Mucosa of stomach (tissue), 1 donor: Measurements from ENCODE around the gene GYPB.
"Not testable (repeated sequence)": the region's sequence is repeated elsewhere in the genome, so short reads cannot be mapped to it uniquely, and the experiment has no call there.

Experiments used
- H3K27me3 ChIP-seq: one replicate; pipeline ENCODE4 v1.7.0; 2013; ENCODE audit warnings: mild to moderate bottlenecking, low read length; ENCODE audit not compliant: control insufficient read depth, insufficient read depth
- H3K36me3 ChIP-seq: one replicate; pipeline ENCODE4 v1.7.0; 2013; ENCODE audit warnings: low read length; ENCODE audit not compliant: control insufficient read depth, insufficient read depth
- H3K4me1 ChIP-seq: one replicate; pipeline ENCODE4 v1.7.0; 2013; ENCODE audit warnings: mild to moderate bottlenecking, low read length; ENCODE audit not compliant: control insufficient read depth, insufficient read depth
- H3K4me3 ChIP-seq: one replicate; pipeline ENCODE4 v1.7.0; 2013; ENCODE audit warnings: low read length
- H3K9ac ChIP-seq: one replicate; pipeline ENCODE4 v1.7.0; 2013; ENCODE audit warnings: mild to moderate bottlenecking, low read length, moderate library complexity
- H3K9me3 ChIP-seq: one replicate; pipeline ENCODE4 v1.7.0; 2013; ENCODE audit warnings: mild to moderate bottlenecking, low read length, moderate library complexity; ENCODE audit not compliant: control insufficient read depth
- donor health status: Pancreatic carcinoma.

Gene GYPB

DNA sequence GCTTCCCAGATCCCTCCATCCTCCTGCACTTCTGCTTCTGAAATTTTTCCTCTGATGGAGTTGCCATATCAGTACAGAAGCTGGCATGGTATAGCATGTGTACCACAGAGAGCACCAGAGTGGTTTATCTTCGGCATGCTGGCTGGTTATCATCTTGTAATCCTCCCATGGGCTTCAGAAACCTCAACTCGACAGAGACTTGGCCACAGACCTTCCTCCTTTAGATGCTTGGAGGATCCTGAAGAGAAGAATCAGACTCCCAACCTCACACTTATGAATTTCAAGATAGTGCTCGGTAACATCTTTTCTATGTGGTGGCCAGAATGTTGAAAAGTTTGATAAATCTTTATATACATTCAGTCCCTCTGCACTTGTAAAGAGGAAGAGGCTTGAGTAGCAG lies 63.9 kb downstream of the GYPB start:
- not testable (repeated sequence) for H3K9ac ChIP-seq, H3K9me3 ChIP-seq, H3K27me3 ChIP-seq, H3K4me3 ChIP-seq, H3K36me3 ChIP-seq, H3K4me1 ChIP-seq

DNA sequence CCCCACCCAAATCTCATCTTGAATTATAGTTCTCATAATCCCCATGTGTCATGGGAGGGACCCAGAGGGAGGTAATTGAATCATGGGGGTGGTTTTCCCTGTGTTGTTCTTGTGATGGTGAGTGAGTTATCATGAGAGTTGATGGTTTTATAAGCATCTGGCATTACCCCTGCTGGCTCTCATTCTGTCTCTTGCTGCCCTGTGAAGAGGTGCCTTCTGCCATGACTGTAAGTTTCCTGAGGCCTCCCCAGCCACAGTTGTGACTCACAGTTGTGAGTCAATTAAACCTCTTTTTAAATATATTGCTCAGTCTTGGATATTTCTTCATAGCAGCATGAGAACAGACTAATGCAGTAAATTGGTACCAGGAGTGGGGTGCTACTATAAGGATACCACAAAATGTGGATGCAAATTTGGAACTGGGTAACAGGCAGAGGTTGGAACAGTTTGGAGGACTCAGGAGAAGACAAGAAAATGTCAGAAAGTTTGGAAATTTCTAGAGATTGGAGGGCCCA lies 67.7 kb downstream of the GYPB start:
- not testable (repeated sequence) for H3K9me3 ChIP-seq, H3K9ac ChIP-seq

DNA sequence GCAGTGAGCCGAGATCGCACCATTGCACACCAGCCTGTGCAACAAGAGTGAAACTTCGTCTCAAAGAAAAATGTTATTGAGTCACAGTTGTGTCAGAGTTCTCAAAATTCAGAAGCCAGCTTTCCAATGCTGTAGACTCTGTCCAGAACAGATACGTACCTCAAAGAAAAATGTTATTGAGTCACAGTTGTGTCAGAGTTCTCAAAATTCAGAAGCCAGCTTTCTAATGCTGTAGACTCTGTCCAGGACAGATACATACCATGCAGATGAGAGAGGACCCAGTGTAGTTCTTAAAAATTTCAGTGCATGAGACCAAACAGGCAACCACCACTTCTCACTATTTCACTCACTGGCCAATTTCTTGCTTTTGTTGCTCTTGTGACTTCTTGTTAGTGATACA lies 68.2 kb downstream of the GYPB start:
- H3K27me3 ChIP-seq, H3K4me3 ChIP-seq, H3K9me3 ChIP-seq, H3K36me3 ChIP-seq, H3K4me1 ChIP-seq, H3K9ac ChIP-seq: not testable (repeated sequence)

More for the DNA sequence above, 67.7 kb downstream of the GYPB start:
- not testable (repeated sequence) for H3K27me3 ChIP-seq, H3K36me3 ChIP-seq, H3K4me1 ChIP-seq, H3K4me3 ChIP-seq

DNA sequence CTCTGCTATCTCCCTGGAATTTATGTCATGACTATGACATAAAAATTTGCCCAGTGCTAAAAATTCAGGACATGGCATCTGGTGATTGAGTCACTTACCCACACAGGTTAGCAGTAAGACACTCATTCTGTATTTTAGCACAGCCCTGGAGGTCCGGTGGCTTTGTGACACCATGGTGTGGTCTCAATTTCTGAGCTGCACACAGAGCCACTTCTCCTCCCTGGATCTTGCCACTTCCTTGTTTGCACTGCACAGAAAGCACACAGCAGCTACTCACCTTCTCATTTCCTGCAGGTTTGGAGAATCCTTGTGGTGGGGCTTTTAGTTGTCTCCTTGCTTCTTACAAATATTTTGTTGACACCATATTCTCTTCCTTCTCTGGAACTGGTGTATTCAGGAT lies 69.0 kb downstream of the GYPB start:
- not testable (repeated sequence) for H3K9ac ChIP-seq, H3K36me3 ChIP-seq, H3K4me1 ChIP-seq, H3K4me3 ChIP-seq, H3K9me3 ChIP-seq, H3K27me3 ChIP-seq

DNA sequence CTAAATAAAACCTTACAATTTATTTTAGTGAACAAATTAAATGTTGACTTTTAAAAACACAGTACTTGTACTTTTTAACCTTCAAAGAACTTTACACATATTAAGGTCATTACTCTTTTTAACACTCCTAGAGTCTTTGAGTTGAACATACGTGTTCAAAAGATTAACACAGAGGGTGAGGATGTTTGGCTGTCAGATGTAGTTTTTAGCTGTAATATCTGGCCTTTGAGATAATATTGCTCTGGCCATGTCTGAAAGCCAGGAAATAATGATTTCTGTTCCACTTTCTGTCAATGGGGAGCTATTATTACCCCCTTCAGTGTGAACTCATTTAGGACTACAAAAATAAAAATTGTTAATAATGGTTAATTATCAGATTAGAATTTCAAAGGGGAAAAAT lies 71.7 kb downstream of the GYPB start:
- H3K4me1 ChIP-seq, H3K4me3 ChIP-seq, H3K9ac ChIP-seq, H3K9me3 ChIP-seq, H3K36me3 ChIP-seq, H3K27me3 ChIP-seq: not testable (repeated sequence)
